KMS-11 (cell line): ENCODE results near the gene COPS4.
"Not testable (repeated sequence)": the region's sequence is repeated elsewhere in the genome, so short reads cannot be mapped to it uniquely, and the experiment has no call there.

ENCODE experiments used
- H2AFZ ChIP-seq: fragments of 200-600 bp; sonication (generic); 2 replicates; pipeline ENCODE4 v1.6.1; 2016; ENCODE audit warnings: antibody characterized with exemption, mixed run types, low read depth
- H3K27ac ChIP-seq: fragments of 200-600 bp; sonication (generic); 2 replicates; pipeline ENCODE4 v1.6.1; 2016; ENCODE audit warnings: mild to moderate bottlenecking, mixed run types
- H3K27me3 ChIP-seq: fragments of 200-600 bp; sonication (generic); 2 replicates; pipeline ENCODE4 v1.6.1; 2017; ENCODE audit warnings: mild to moderate bottlenecking, low read depth, mixed run types, moderate library complexity; ENCODE audit not compliant: insufficient read depth
- H3K36me3 ChIP-seq: fragments of 200-600 bp; sonication (generic); 2 replicates; pipeline ENCODE4 v1.6.1; 2017; ENCODE audit warnings: mild to moderate bottlenecking, mixed run types; ENCODE audit not compliant: insufficient read depth
- H3K4me1 ChIP-seq: fragments of 200-600 bp; sonication (generic); 2 replicates; pipeline ENCODE4 v1.6.1; 2016; ENCODE audit warnings: mild to moderate bottlenecking, low read depth, mixed run types; ENCODE audit not compliant: poor library complexity, severe bottlenecking
- H3K4me2 ChIP-seq: fragments of 200-600 bp; sonication (generic); 2 replicates; pipeline ENCODE4 v1.7.0; 2016; ENCODE audit warnings: mild to moderate bottlenecking, mixed run types
- H3K4me3 ChIP-seq: fragments of 200-600 bp; sonication (generic); IDR thresholded peaks from 2 replicates; pipeline ENCODE4 v1.6.1; 2017; ENCODE audit warnings: low read depth, low read length, mixed read lengths; ENCODE audit not compliant: insufficient read depth
- H3K79me2 ChIP-seq: fragments of 200-600 bp; sonication (generic); 2 replicates; pipeline ENCODE4 v1.6.1; 2016; ENCODE audit warnings: low read depth, mixed run types; ENCODE audit not compliant: insufficient read depth
- H3K9ac ChIP-seq: fragments of 200-600 bp; sonication (generic); 2 replicates; pipeline ENCODE4 v1.6.1; 2016; ENCODE audit warnings: mild to moderate bottlenecking, mixed run types
- H4K20me1 ChIP-seq: fragments of 200-600 bp; sonication (generic); 2 replicates; pipeline ENCODE4 v1.6.1; 2016; ENCODE audit warnings: mild to moderate bottlenecking, mixed run types; ENCODE audit not compliant: insufficient read depth
- CTCF ChIP-seq: fragments of 200-600 bp; sonication (generic); conservative IDR thresholded peaks from 2 replicates; pipeline ENCODE4 v1.6.1; 2017; ENCODE audit warnings: low read depth, mild to moderate bottlenecking, antibody characterized with exemption, low read length, moderate library complexity, mixed read lengths

The COPS4 gene

GRCh38 chr4:83029688-83030087 lies 5.3 kb upstream of the COPS4 start:
- Histone ChIP-seq H3K36me3 (no peaks in the 10 kb centered on the region), H3K4me1 (no peaks in the 10 kb centered on the region), H4K20me1 (no peaks in the 10 kb centered on the region), H3K27me3 (no peaks in the 10 kb centered on the region), H3K9ac (no peak overlapping the region), H3K4me3 (no peak overlapping the region), H3K27ac (no peak overlapping the region), H3K4me2 (no peak overlapping the region), H2AFZ (no peak overlapping the region), H3K79me2 (no peaks in the 10 kb centered on the region)
- no peak for TF ChIP-seq CTCF

- no peak overlapping the region for H3K27ac ChIP-seq
- no peaks in the 10 kb centered on the region for H4K20me1 ChIP-seq
- peak overlapping the region; percentile 55; the same call in 1 of the 2 replicates for H3K4me2 ChIP-seq
- no peak for TF ChIP-seq CTCF
- H3K27me3 ChIP-seq: no peaks in the 10 kb centered on the region
- H3K4me1 ChIP-seq: peaks cover 17% of the 10 kb centered on the region
- H3K4me3 ChIP-seq: no peak overlapping the region
- H3K79me2 ChIP-seq: peaks cover 53% of the 10 kb centered on the region
- no peak overlapping the region for H3K9ac ChIP-seq
- no peak overlapping the region for H2AFZ ChIP-seq
- H3K36me3 ChIP-seq: no peaks in the 10 kb centered on the region
Observed at GRCh38 chr4:83036991-83037665, 2.1 kb downstream of the COPS4 start.

GRCh38 chr4:83040269-83040668 lies 5.3 kb downstream of the COPS4 start:
- Histone ChIP-seq H4K20me1 (no peaks in the 10 kb centered on the region), H3K27me3 (no peaks in the 10 kb centered on the region), H3K4me3 (no peak overlapping the region), H2AFZ (no peak overlapping the region), H3K79me2 (peaks cover 67% of the 10 kb centered on the region), H3K27ac (no peak overlapping the region), H3K36me3 (no peaks in the 10 kb centered on the region), H3K4me1 (peaks cover 21% of the 10 kb centered on the region), H3K9ac (no peak overlapping the region), H3K4me2 (no peak overlapping the region)
- no peak; the same call in 1 of the 2 replicates for TF ChIP-seq CTCF

- H3K27ac ChIP-seq: not testable (repeated sequence)
Observed at GRCh38 chr4:83043157-83043556, 8.2 kb downstream of the COPS4 start.

GRCh38 chr4:83043801-83044407 lies 8.9 kb downstream of the COPS4 start:
- TF ChIP-seq CTCF: no peak
- no peaks in the 10 kb centered on the region for H3K27me3 ChIP-seq
- H3K4me2 ChIP-seq: no peak overlapping the region
- H3K79me2 ChIP-seq: peaks cover 32% of the 10 kb centered on the region; the same call in 1 of the 2 replicates
- no peaks in the 10 kb centered on the region for H3K36me3 ChIP-seq
- no peak overlapping the region for H2AFZ ChIP-seq
- no peak overlapping the region for H3K27ac ChIP-seq
- no peak overlapping the region for H3K4me3 ChIP-seq
- no peaks in the 10 kb centered on the region for H4K20me1 ChIP-seq
- peaks cover 4% of the 10 kb centered on the region for H3K4me1 ChIP-seq
- H3K9ac ChIP-seq: no peak overlapping the region

More at GRCh38 chr4:83043157-83043556, 8.2 kb downstream of the COPS4 start:
- not testable (repeated sequence) for H3K4me2 ChIP-seq, H3K27me3 ChIP-seq, H2AFZ ChIP-seq, H3K9ac ChIP-seq, H4K20me1 ChIP-seq, H3K36me3 ChIP-seq, H3K4me3 ChIP-seq, H3K4me1 ChIP-seq
- peaks cover 40% of the 10 kb centered on the region; the same call in 1 of the 2 replicates for H3K79me2 ChIP-seq
